ENCODE data around the gene PAX1. TPM values are rescaled to one million over a fixed set of nuclear protein-coding genes. Genes with fewer than 3 reads are reported as not detected.

Gene PAX1
- total RNA-seq, 1 donor from 2014 or later = not detected

- Mint-ChIP-seq H3K36me3 (no peaks in the 10 kb centered on the region), H3K27ac (no peak overlapping the region), H3K4me3 (peak overlapping the region; percentile 55), H3K4me1 (peaks cover 5% of the 10 kb centered on the region), H3K27me3 (ENCODE audit: low read depth) (peaks cover 98% of the 10 kb centered on the region), H3K9me3 (no peaks in the 10 kb centered on the region)
- no peak for TF ChIP-seq CTCF (IDR thresholded peaks at IDR 0.05; ENCODE audit: unreplicated experiment)
- DNase-seq (ENCODE audit: low spot score in 2 of 2, unreplicated experiment in 2 of 2) = no peak
These were observed 1.6 kb upstream of the PAX1 start for GRCh38 chr20:21703717-21704407.

GRCh38 chr20:21704408-21705385 lies 767 bp upstream of the PAX1 start:
- no peak for TF ChIP-seq CTCF (IDR thresholded peaks at IDR 0.05; ENCODE audit: unreplicated experiment)
- Mint-ChIP-seq H3K9me3 (no peaks in the 10 kb centered on the region), H3K27ac (no peak overlapping the region), H3K4me1 (peaks cover 5% of the 10 kb centered on the region), H3K36me3 (no peaks in the 10 kb centered on the region), H3K4me3 (peak overlapping the region; percentile 17), H3K27me3 (ENCODE audit: low read depth) (peaks cover 98% of the 10 kb centered on the region)
- DNase-seq (ENCODE audit: low spot score in 2 of 2, unreplicated experiment in 2 of 2) = no peak

GRCh38 chr20:21706261-21707195 lies 1.1 kb downstream of the PAX1 start:
- Mint-ChIP-seq H3K4me3 (no peak overlapping the region), H3K9me3 (no peaks in the 10 kb centered on the region), H3K27me3 (ENCODE audit: low read depth) (peaks cover 98% of the 10 kb centered on the region), H3K27ac (no peak overlapping the region), H3K36me3 (no peaks in the 10 kb centered on the region), H3K4me1 (peaks cover 5% of the 10 kb centered on the region)
- TF ChIP-seq CTCF (IDR thresholded peaks at IDR 0.05; ENCODE audit: unreplicated experiment) = no peak
- DNase-seq (ENCODE audit: low spot score in 2 of 2, unreplicated experiment in 2 of 2) = no peak

GRCh38 chr20:21707267-21707666 lies 1.8 kb downstream of the PAX1 start:
- Mint-ChIP-seq H3K27ac (no peak overlapping the region), H3K4me3 (no peak overlapping the region)
- DNase-seq (ENCODE audit: low spot score in 2 of 2, unreplicated experiment in 2 of 2) = no peak

More at GRCh38 chr20:21707267-21707666, 1.8 kb downstream of the PAX1 start:
- H3K36me3 Mint-ChIP-seq = no peaks in the 10 kb centered on the region
- no peak for TF ChIP-seq CTCF (IDR thresholded peaks at IDR 0.05; ENCODE audit: unreplicated experiment)
- H3K27me3 Mint-ChIP-seq (ENCODE audit: low read depth) = peaks cover 97% of the 10 kb centered on the region
- no peaks in the 10 kb centered on the region for H3K9me3 Mint-ChIP-seq
- H3K4me1 Mint-ChIP-seq = peaks cover 5% of the 10 kb centered on the region

Measured in mesothelial cell of epicardium (in vitro differentiated cells).